Measurements from ENCODE around the gene DAPP1.

Gene DAPP1

GRCh38 chr4:99853999-99854398 is 37.4 kb downstream of the DAPP1 start:
- DNase-seq (ENCODE audit: low spot score), result no peak

GRCh38 chr4:99855678-99856077 is 39.1 kb downstream of the DAPP1 start:
- DNase-seq (ENCODE audit: low spot score), result peak; percentile 68

- peak; percentile 45 for DNase-seq (ENCODE audit: low spot score)
These were observed 39.5 kb downstream of the DAPP1 start for GRCh38 chr4:99856166-99856565.

GRCh38 chr4:99857307-99857706 is 40.7 kb downstream of the DAPP1 start:
- peak; percentile 47 for DNase-seq (ENCODE audit: low spot score)

- DNase-seq (ENCODE audit: low spot score), result no peak
These were observed 43.0 kb downstream of the DAPP1 start for GRCh38 chr4:99859618-99860017.

- DNase-seq (ENCODE audit: low spot score), result no peak
These were observed 43.9 kb downstream of the DAPP1 start for GRCh38 chr4:99860521-99860920.

- DNase-seq (ENCODE audit: low spot score), result no peak
These were observed 44.7 kb downstream of the DAPP1 start for GRCh38 chr4:99861120-99861905.

- no peak for DNase-seq (ENCODE audit: low spot score)
These were observed 47.2 kb downstream of the DAPP1 start for GRCh38 chr4:99863804-99864203.

- DNase-seq (ENCODE audit: low spot score), result no peak
These were observed 51.5 kb downstream of the DAPP1 start for GRCh38 chr4:99868126-99868596.

GRCh38 chr4:99872570-99872969 is 55.9 kb downstream of the DAPP1 start:
- no peak for DNase-seq (ENCODE audit: low spot score)

- DNase-seq (ENCODE audit: low spot score), result no peak
These were observed 58.4 kb downstream of the DAPP1 start for GRCh38 chr4:99875071-99875470.

- no peak for DNase-seq (ENCODE audit: low spot score)
These were observed 60.3 kb downstream of the DAPP1 start for GRCh38 chr4:99876946-99877345.

- no peak for DNase-seq (ENCODE audit: low spot score)
These were observed 62.0 kb downstream of the DAPP1 start for GRCh38 chr4:99878604-99879003.

GRCh38 chr4:99879458-99879857 is 62.8 kb downstream of the DAPP1 start:
- DNase-seq (ENCODE audit: low spot score), result no peak

GRCh38 chr4:99885063-99885664 is 68.5 kb downstream of the DAPP1 start:
- DNase-seq (ENCODE audit: low spot score), result peak; percentile 19

- DNase-seq (ENCODE audit: low spot score), result no peak
These were observed 69.1 kb downstream of the DAPP1 start for GRCh38 chr4:99885687-99886086.

- no peak for DNase-seq (ENCODE audit: low spot score)
These were observed 69.5 kb downstream of the DAPP1 start for GRCh38 chr4:99886146-99886545.

- no peak for DNase-seq (ENCODE audit: low spot score)
These were observed 71.2 kb downstream of the DAPP1 start for GRCh38 chr4:99887837-99888236.

- no peak for DNase-seq (ENCODE audit: low spot score)
These were observed 74.7 kb downstream of the DAPP1 start for GRCh38 chr4:99891351-99891750.

- no peak for DNase-seq (ENCODE audit: low spot score)
These were observed 76.4 kb downstream of the DAPP1 start for GRCh38 chr4:99893029-99893428.

GRCh38 chr4:99893839-99894160 is 77.2 kb downstream of the DAPP1 start:
- DNase-seq (ENCODE audit: low spot score), result no peak

GRCh38 chr4:99894161-99894997 is 77.8 kb downstream of the DAPP1 start, which contains the start of gene LAMTOR3:
Gene LAMTOR3 (minus strand): TSS chr4:99894427. CDS start chr4:99893963, 464 bp downstream.
- peak; percentile 93 for DNase-seq (ENCODE audit: low spot score)

- DNase-seq (ENCODE audit: low spot score), result no peak
These were observed 78.4 kb downstream of the DAPP1 start for GRCh38 chr4:99894998-99895397.

All from pons (tissue), 1 donor.